Parathyroid adenoma (tissue), 2 donors: ENCODE data around the gene TSPAN17.

ENCODE experiments used
- H2AFZ ChIP-seq: fragments of 300-600 bp; sonication (generic); one replicate; pipeline ENCODE4 v1.7.0; 2017; ENCODE audit warnings: antibody characterized with exemption, mild to moderate bottlenecking
- H3K27ac ChIP-seq: fragments of 300-600 bp; sonication (generic); one replicate; pipeline ENCODE4 v1.7.0; 2017
- H3K27me3 ChIP-seq: fragments of 300-600 bp; sonication (generic); one replicate; pipeline ENCODE4 v1.7.0; 2017; ENCODE audit warnings: low read length; ENCODE audit not compliant: control insufficient read depth, insufficient read depth
- H3K36me3 ChIP-seq: fragments of 300-600 bp; sonication (generic); one replicate; pipeline ENCODE4 v1.7.0; 2017; ENCODE audit warnings: low read length; ENCODE audit not compliant: control insufficient read depth, insufficient read depth
- H3K4me1 ChIP-seq: fragments of 300-600 bp; sonication (generic); one replicate; pipeline ENCODE4 v1.7.0; 2017; ENCODE audit warnings: control low read depth
- H3K4me2 ChIP-seq: fragments of 300-600 bp; sonication (generic); one replicate; pipeline ENCODE4 v1.7.0; 2017; ENCODE audit warnings: low read length
- H3K4me3 ChIP-seq: fragments of 300-600 bp; sonication (generic); one replicate; pipeline ENCODE4 v1.7.0; 2017; ENCODE audit warnings: low read depth, low read length
- H3K79me2 ChIP-seq: fragments of 300-600 bp; sonication (generic); one replicate; pipeline ENCODE4 v1.7.0; 2017; ENCODE audit warnings: control low read depth
- H3K9ac ChIP-seq: fragments of 300-600 bp; sonication (generic); one replicate; pipeline ENCODE4 v1.7.0; 2017; ENCODE audit warnings: mild to moderate bottlenecking
- H3K9me3 ChIP-seq: fragments of 300-600 bp; sonication (generic); one replicate; pipeline ENCODE4 v1.7.0; 2017; ENCODE audit warnings: low read length; ENCODE audit not compliant: control insufficient read depth
- TF ChIP-seq, protein P1 (sequence below): fragments of 300-600 bp; sonication (generic); IDR thresholded peaks from one replicate; pipeline ENCODE4 v1.7.0; 2017; ENCODE audit warnings: antibody characterized with exemption, mild to moderate bottlenecking
- donor health status: primary hyperparathyroidism.

The TSPAN17 gene

DNA sequence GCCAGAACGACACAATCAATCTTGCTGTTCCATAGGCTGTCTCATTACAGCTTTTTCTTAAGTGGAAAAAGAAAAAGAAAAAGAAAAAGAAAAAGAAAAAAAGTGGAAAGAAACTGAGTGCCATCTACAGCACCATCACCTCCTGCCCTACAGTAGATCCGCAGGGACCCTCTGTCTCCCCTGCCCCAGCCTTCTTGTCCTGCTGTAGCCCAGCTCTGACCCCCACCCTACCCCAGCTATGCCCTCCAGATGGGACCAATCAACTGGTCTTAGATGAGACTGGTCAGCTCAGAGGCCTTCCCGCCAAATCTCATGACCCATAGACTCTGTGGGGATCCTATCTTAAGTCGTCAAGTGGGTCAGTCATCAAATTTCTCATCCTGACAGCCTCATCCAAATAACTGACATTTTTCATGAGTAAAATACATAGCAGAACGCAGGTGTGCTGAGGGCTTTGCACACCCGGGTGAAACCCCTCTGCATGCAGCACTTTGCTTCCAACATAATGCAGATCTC is 34.8 kb downstream of the TSPAN17 start:
- Histone ChIP-seq H3K9me3 (no peaks in the 10 kb centered on the region), H2AFZ (no peak overlapping the region), H3K4me2 (no peak overlapping the region), H3K27me3 (no peaks in the 10 kb centered on the region), H3K4me1 (no peaks in the 10 kb centered on the region), H3K4me3 (no peak overlapping the region), H3K9ac (no peak overlapping the region), H3K79me2 (no peaks in the 10 kb centered on the region), H3K36me3 (no peaks in the 10 kb centered on the region), H3K27ac (no peak overlapping the region)
- TF ChIP-seq, protein P1, sequence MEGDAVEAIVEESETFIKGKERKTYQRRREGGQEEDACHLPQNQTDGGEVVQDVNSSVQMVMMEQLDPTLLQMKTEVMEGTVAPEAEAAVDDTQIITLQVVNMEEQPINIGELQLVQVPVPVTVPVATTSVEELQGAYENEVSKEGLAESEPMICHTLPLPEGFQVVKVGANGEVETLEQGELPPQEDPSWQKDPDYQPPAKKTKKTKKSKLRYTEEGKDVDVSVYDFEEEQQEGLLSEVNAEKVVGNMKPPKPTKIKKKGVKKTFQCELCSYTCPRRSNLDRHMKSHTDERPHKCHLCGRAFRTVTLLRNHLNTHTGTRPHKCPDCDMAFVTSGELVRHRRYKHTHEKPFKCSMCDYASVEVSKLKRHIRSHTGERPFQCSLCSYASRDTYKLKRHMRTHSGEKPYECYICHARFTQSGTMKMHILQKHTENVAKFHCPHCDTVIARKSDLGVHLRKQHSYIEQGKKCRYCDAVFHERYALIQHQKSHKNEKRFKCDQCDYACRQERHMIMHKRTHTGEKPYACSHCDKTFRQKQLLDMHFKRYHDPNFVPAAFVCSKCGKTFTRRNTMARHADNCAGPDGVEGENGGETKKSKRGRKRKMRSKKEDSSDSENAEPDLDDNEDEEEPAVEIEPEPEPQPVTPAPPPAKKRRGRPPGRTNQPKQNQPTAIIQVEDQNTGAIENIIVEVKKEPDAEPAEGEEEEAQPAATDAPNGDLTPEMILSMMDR, result no peak

DNA sequence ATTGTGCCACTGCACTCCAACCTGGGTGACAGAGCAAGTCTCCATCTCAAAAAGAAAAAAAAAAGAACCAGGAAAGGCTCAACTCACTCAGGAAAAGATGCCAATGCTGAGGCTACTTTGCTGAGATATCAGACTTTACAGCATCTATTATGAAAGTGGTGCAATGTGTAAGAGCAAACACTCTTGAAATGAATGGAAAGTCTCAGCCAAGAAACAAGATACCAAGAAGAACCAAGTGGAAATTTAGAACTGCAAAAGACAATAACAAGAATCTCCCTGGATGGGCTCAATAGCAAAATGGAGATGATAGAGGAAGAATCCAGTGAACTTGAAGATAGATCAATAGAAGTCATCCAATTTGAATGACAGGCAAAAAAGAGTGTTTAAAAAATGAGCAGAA is 37.7 kb downstream of the TSPAN17 start:
- TF ChIP-seq, protein P1, result no peak
- Histone ChIP-seq H3K36me3 (no peaks in the 10 kb centered on the region), H3K27me3 (no peaks in the 10 kb centered on the region), H2AFZ (no peak overlapping the region), H3K4me3 (no peak overlapping the region), H3K79me2 (no peaks in the 10 kb centered on the region), H3K4me2 (no peak overlapping the region), H3K27ac (no peak overlapping the region), H3K9me3 (no peaks in the 10 kb centered on the region), H3K9ac (no peak overlapping the region), H3K4me1 (no peaks in the 10 kb centered on the region)

DNA sequence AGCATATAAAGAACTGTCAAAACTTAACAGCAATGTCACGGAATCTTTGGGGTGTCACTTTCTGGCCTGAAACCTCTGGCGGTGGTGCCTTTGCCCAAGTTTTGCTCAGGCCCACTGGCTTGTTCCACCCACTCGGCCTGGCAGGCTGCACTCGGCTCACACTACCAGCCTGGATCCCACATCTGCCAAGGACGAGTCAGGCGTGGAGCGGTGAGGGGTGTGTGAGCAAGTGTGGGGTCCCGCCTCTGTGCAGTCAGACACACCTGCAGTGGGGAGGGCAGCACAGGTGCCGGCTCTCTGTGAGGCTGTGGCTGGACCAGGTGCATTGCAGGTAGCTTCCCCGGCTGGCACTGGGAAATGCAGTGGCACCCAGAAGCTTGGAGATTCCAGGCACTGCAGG is 40.0 kb downstream of the TSPAN17 start:
- H3K9ac ChIP-seq, result no peak overlapping the region
- H3K4me3 ChIP-seq, result no peak overlapping the region
- TF ChIP-seq, protein P1, result no peak
- H3K27me3 ChIP-seq, result no peaks in the 10 kb centered on the region
- no peak overlapping the region for H3K27ac ChIP-seq
- H3K79me2 ChIP-seq, result no peaks in the 10 kb centered on the region
- H3K4me1 ChIP-seq, result no peaks in the 10 kb centered on the region
- no peak overlapping the region for H3K4me2 ChIP-seq
- H3K9me3 ChIP-seq, result no peaks in the 10 kb centered on the region
- no peak overlapping the region for H2AFZ ChIP-seq
- H3K36me3 ChIP-seq, result no peaks in the 10 kb centered on the region

DNA sequence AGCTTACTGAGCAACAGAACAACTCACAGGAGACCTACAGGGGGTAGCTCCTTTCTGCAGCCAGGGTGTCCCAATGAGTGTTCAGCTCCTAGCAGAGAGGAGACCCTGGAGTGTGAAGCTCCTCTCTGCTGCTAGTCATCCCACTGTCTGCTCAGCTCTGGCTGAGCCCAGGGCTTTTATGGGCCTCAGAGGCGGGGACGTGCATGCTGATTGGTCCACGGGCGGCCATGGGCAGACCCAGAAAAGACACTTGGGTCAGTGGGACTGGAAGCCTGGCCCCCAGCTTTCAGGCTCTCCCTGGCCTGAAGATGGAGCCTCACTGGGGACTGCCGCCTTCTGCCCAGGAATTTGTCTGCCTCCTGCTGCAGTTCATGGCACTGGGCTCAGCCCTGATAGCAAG is 40.6 kb downstream of the TSPAN17 start:
- H3K36me3 ChIP-seq, result no peaks in the 10 kb centered on the region
- H3K9me3 ChIP-seq, result no peaks in the 10 kb centered on the region
- H3K4me2 ChIP-seq, result no peak overlapping the region
- H3K9ac ChIP-seq, result no peak overlapping the region
- H2AFZ ChIP-seq, result no peak overlapping the region
- TF ChIP-seq, protein P1, result no peak
- H3K27me3 ChIP-seq, result no peaks in the 10 kb centered on the region
- no peak overlapping the region for H3K4me3 ChIP-seq
- H3K27ac ChIP-seq, result no peak overlapping the region
- no peaks in the 10 kb centered on the region for H3K79me2 ChIP-seq
- no peaks in the 10 kb centered on the region for H3K4me1 ChIP-seq

DNA sequence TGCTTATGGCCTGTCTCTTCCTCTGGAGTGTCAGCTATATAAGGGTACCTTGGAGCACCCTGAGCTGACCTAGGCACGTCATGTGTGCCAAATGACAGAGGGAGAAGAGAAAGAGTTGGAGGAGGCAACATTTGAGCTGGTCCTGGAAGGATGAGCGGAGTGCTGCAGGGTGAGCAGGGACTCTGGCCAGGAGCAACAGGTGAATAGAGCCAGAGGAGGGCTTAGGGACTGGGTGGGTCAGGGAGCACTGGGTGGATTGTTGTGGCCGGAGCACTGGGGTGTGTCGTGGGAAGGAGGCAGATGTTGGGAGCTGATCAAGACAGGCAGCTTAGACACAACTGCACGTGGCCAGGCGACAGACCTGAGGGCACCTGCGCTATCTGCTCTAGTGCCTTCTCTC is 43.6 kb downstream of the TSPAN17 start:
- H3K27me3 ChIP-seq, result no peaks in the 10 kb centered on the region
- H3K9me3 ChIP-seq, result no peaks in the 10 kb centered on the region
- H3K4me1 ChIP-seq, result no peaks in the 10 kb centered on the region
- H3K36me3 ChIP-seq, result no peaks in the 10 kb centered on the region
- TF ChIP-seq, protein P1, result no peak
- no peak overlapping the region for H3K4me3 ChIP-seq
- no peak overlapping the region for H3K4me2 ChIP-seq
- H3K79me2 ChIP-seq, result no peaks in the 10 kb centered on the region
- H3K27ac ChIP-seq, result no peak overlapping the region
- no peak overlapping the region for H3K9ac ChIP-seq
- H2AFZ ChIP-seq, result no peak overlapping the region
